HT1080 (cell line): ENCODE results near the gene HLA-DRA. TPM values are rescaled to one million over a fixed set of nuclear protein-coding genes. Genes with fewer than 3 reads are reported as not detected.
"Not testable (repeated sequence)": the region's sequence is repeated elsewhere in the genome, so short reads cannot be mapped to it uniquely, and the experiment has no call there.

ENCODE experiments used
- DNase-seq: peaks from one replicate; pipeline ENCODE4 v3.0.0-alpha.2; 2015; ENCODE audit warnings: low read depth
- total RNA-seq: library from RNA; depleted of rRNA; stranded (reverse); fragments of >200 nt; shearing (Covaris generic); gene quantifications from 2 replicates; pipeline ENCODE4 v1.2.3, GENCODE V29; 2014

The HLA-DRA gene
- total RNA-seq, 1 experiment from 2014 or later: 0.61 TPM

- no peak for DNase-seq
Measured at GRCh38 chr6:32430179-32430578, 9.5 kb upstream of the HLA-DRA start.

- DNase-seq: no peak
Measured at GRCh38 chr6:32431142-32431541, 8.5 kb upstream of the HLA-DRA start.

GRCh38 chr6:32432050-32432450, 7.6 kb upstream of the HLA-DRA start:
- DNase-seq: peak; percentile 7

- DNase-seq: not testable (repeated sequence)
Measured at GRCh38 chr6:32433950-32434349, 5.7 kb upstream of the HLA-DRA start.

GRCh38 chr6:32436186-32436585, 3.5 kb upstream of the HLA-DRA start:
- DNase-seq: no peak

- DNase-seq: no peak
Measured at GRCh38 chr6:32436995-32437836, 2.5 kb upstream of the HLA-DRA start.

- no peak for DNase-seq
Measured at GRCh38 chr6:32439139-32439538, 548 bp upstream of the HLA-DRA start.

- no peak for DNase-seq
Measured at GRCh38 chr6:32442243-32442667, 2.6 kb downstream of the HLA-DRA start.

GRCh38 chr6:32442977-32443552, 3.4 kb downstream of the HLA-DRA start:
- no peak for DNase-seq

- no peak for DNase-seq
Measured at GRCh38 chr6:32444433-32444832, 4.7 kb downstream of the HLA-DRA start.

GRCh38 chr6:32445321-32445854, 5.7 kb downstream of the HLA-DRA start:
- DNase-seq: no peak

- no peak for DNase-seq
Measured at GRCh38 chr6:32447932-32448331, 8.2 kb downstream of the HLA-DRA start.

- no peak for DNase-seq
Measured at GRCh38 chr6:32449088-32449736, 9.5 kb downstream of the HLA-DRA start.

GRCh38 chr6:32457054-32457453, 17.4 kb downstream of the HLA-DRA start:
- DNase-seq: no peak

- DNase-seq: no peak
Measured at GRCh38 chr6:32459781-32460424, 20.2 kb downstream of the HLA-DRA start.

GRCh38 chr6:32460528-32460927, 20.8 kb downstream of the HLA-DRA start:
- no peak for DNase-seq

- no peak for DNase-seq
Measured at GRCh38 chr6:32461493-32461892, 21.8 kb downstream of the HLA-DRA start.

- peak; percentile 4 for DNase-seq
Measured at GRCh38 chr6:32462609-32463008, 22.9 kb downstream of the HLA-DRA start.

- DNase-seq: not testable (repeated sequence)
Measured at GRCh38 chr6:32467743-32468503, 28.2 kb downstream of the HLA-DRA start.

GRCh38 chr6:32472781-32473375, 33.2 kb downstream of the HLA-DRA start:
- no peak for DNase-seq
